ENCODE data around the gene SST. TPM values are rescaled to one million over a fixed set of nuclear protein-coding genes. Genes with fewer than 3 reads are reported as not detected.

SST gene
- total and polyA plus RNA-seq, 4 donors, result not detected

GRCh38 chr3:187673012-187673411 is 2.8 kb upstream of the SST start:
- Histone ChIP-seq H3K9ac (ENCODE audit: low read depth in 1 of 2, low read length in 2 of 2) (no peak overlapping the region), H3K4me3 (ENCODE audit: low read depth in 1 of 3, low read length in 3 of 3) (no peak overlapping the region), H3K9me3 (ENCODE audit: control insufficient read depth in 4 of 4, low read length in 3 of 4) (no peaks in the 10 kb centered on the region), H3K27ac (ENCODE audit: low read depth in 1 of 2, low read length in 2 of 2) (no peak overlapping the region), H3K4me1 (ENCODE audit: control insufficient read depth in 4 of 4, insufficient read depth in 4 of 4, low read length in 3 of 4) (no peaks in the 10 kb centered on the region), H3K27me3 (ENCODE audit: control insufficient read depth in 4 of 4, insufficient read depth in 4 of 4, low read length in 3 of 4) (peaks cover 0 to 8% (median 2%) of the 10 kb centered on the region in 4 donors), H3K36me3 (ENCODE audit: control insufficient read depth in 4 of 4, insufficient read depth in 3 of 4, low read depth in 1 of 4, low read length in 3 of 4) (no peaks in the 10 kb centered on the region)
- DNase-seq (ENCODE audit: low spot score), result no peak
- TF ChIP-seq EGR1 (IDR thresholded peaks at IDR 0.05; ENCODE audit: low read depth in 2 of 2) (no peak), MAX (IDR thresholded peaks at IDR 0.05) (no peak), FOXA2 (IDR thresholded peaks at IDR 0.05) (no peak), RAD21 (IDR thresholded peaks at IDR 0.05) (no peak), GABPA (IDR thresholded peaks at IDR 0.05 in 1 of 2, conservative IDR thresholded peaks at IDR 0.05 in 1 of 2) (no peak), SP1 (IDR thresholded peaks at IDR 0.05) (no peak), HNF4G (IDR thresholded peaks at IDR 0.05) (no peak), FOXA1 (IDR thresholded peaks at IDR 0.05) (no peak), NR2F2 (IDR thresholded peaks at IDR 0.05) (no peak), YY1 (IDR thresholded peaks at IDR 0.05) (no peak), REST (IDR thresholded peaks at IDR 0.05) (no peak)
- WGBS, result 71% methylated on average over 3 of the region's 3 CpGs

GRCh38 chr3:187667526-187667925 is 2.7 kb downstream of the SST start:
- DNase-seq (ENCODE audit: low spot score), result no peak
- Histone ChIP-seq H3K36me3 (ENCODE audit: control insufficient read depth in 4 of 4, insufficient read depth in 3 of 4, low read depth in 1 of 4, low read length in 3 of 4) (no peaks in the 10 kb centered on the region), H3K27ac (ENCODE audit: low read depth in 1 of 2, low read length in 2 of 2) (no peak overlapping the region), H3K4me1 (ENCODE audit: control insufficient read depth in 4 of 4, insufficient read depth in 4 of 4, low read length in 3 of 4) (no peaks in the 10 kb centered on the region), H3K9ac (ENCODE audit: low read depth in 1 of 2, low read length in 2 of 2) (no peak overlapping the region), H3K9me3 (ENCODE audit: control insufficient read depth in 4 of 4, low read length in 3 of 4) (no peaks in the 10 kb centered on the region), H3K4me3 (ENCODE audit: low read depth in 1 of 3, low read length in 3 of 3) (no peak overlapping the region), H3K27me3 (ENCODE audit: control insufficient read depth in 4 of 4, insufficient read depth in 4 of 4, low read length in 3 of 4) (peaks cover 0 to 8% (median 2%) of the 10 kb centered on the region in 4 donors)
- TF ChIP-seq JUND (IDR thresholded peaks at IDR 0.05) (no peak), ZBTB33 (IDR thresholded peaks at IDR 0.05) (no peak), EGR1 (IDR thresholded peaks at IDR 0.05; ENCODE audit: low read depth in 2 of 2) (no peak), NR2F2 (IDR thresholded peaks at IDR 0.05) (no peak), SP1 (IDR thresholded peaks at IDR 0.05) (no peak), REST (IDR thresholded peaks at IDR 0.05) (no peak)

All from liver (tissue), 9 donors.